Right atrium auricular region (tissue), 2 donors: ENCODE data around the gene STBD1. TPM values are rescaled to one million over a fixed set of nuclear protein-coding genes. Genes with fewer than 3 reads are reported as not detected.

Experiments used
- DNase-seq: peaks from one replicate; pipeline ENCODE4 v3.0.0-alpha.2; 2019; ENCODE audit warnings: low spot score
- H3K27ac ChIP-seq, 2 donors: fragments of 200-600 bp; sonication (generic); 1 replicate in 1 of 2; 2 replicates in 1 of 2; pipeline ENCODE4 v1.5.1; 2016 to 2019
- H3K27me3 ChIP-seq, 2 donors: fragments of 200-600 bp; sonication (generic); one replicate each; pipeline versions ENCODE4 v1.5.1 to v1.6.0; 2017 to 2019
- H3K36me3 ChIP-seq: fragments of 200-600 bp; sonication (generic); one replicate; pipeline ENCODE4 v1.5.1; 2016
- H3K4me1 ChIP-seq, 2 donors: fragments of 200-600 bp; sonication (generic); one replicate each; pipeline versions ENCODE4 v1.5.1 to v1.6.0; 2017 to 2019
- H3K4me3 ChIP-seq, 2 donors: fragments of 200-600 bp; sonication (generic); 1 replicate in 1 of 2; 2 replicates in 1 of 2; pipeline ENCODE4 v1.5.1; 2017 to 2019; ENCODE audit warnings: mild to moderate bottlenecking in 1 of 2, moderate library complexity in 1 of 2
- H3K9me3 ChIP-seq, 2 donors: fragments of 200-600 bp; sonication (generic); one replicate each; pipeline ENCODE4 v1.5.1; 2019
- CTCF ChIP-seq, 2 donors: fragments of 200-600 bp; sonication (generic); IDR thresholded peaks; one replicate each; pipeline ENCODE4 v1.5.1; 2019; ENCODE audit warnings: antibody characterized with exemption in 2 of 2
- total RNA-seq, 2 donors: library from RNA; depleted of rRNA; stranded (reverse); fragments of >200 nt; gene quantifications; one replicate each; pipeline ENCODE4 v1.1.0, GENCODE V29; 2016

The STBD1 gene
- 10 to 100 TPM; 25.3 to 28.4 TPM for total RNA-seq

GRCh38 chr4:76305971-76306881, at the start of gene STBD1:
Gene STBD1 (plus strand): TSS chr4:76306733. CDS start chr4:76306770, 37 bp downstream.
- peak within 1 kb of the TSS; percentile 54 to 79 for H3K4me3 ChIP-seq
- H3K27me3 ChIP-seq: no peaks in the 10 kb centered on the region
- TF ChIP-seq CTCF (IDR thresholded peaks at IDR 0.05): no peak
- DNase-seq: no peak
- peak within 1 kb of the TSS; percentile 90 to 92 for H3K27ac ChIP-seq
- peaks cover 0 to 37% of the 10 kb centered on the region in 2 donors for H3K4me1 ChIP-seq
- no peaks in the 10 kb centered on the region for H3K9me3 ChIP-seq
- H3K36me3 ChIP-seq: peaks cover 16% of the 10 kb centered on the region

GRCh38 chr4:76256968-76257367, 49.6 kb upstream of the STBD1 start:
- Histone ChIP-seq H3K9me3 (no peaks in the 10 kb centered on the region), H3K4me3 (no peak overlapping the region), H3K27ac (no peak overlapping the region), H3K36me3 (no peaks in the 10 kb centered on the region), H3K4me1 (peaks cover 0 to 5% of the 10 kb centered on the region in 2 donors), H3K27me3 (no peaks in the 10 kb centered on the region)
- TF ChIP-seq CTCF (IDR thresholded peaks at IDR 0.05): no peak
- DNase-seq: no peak

- no peak overlapping the region for H3K4me3 ChIP-seq
Measured at GRCh38 chr4:76257824-76258223, 48.7 kb upstream of the STBD1 start.

GRCh38 chr4:76260571-76260970, 46.0 kb upstream of the STBD1 start:
- no peaks in the 10 kb centered on the region for H3K27me3 ChIP-seq
- H3K27ac ChIP-seq: no peak overlapping the region
- DNase-seq: no peak
- no peaks in the 10 kb centered on the region for H3K36me3 ChIP-seq
- H3K9me3 ChIP-seq: no peaks in the 10 kb centered on the region
- no peak overlapping the region for H3K4me3 ChIP-seq
- no peak for TF ChIP-seq CTCF (IDR thresholded peaks at IDR 0.05)
- no peaks in the 10 kb centered on the region for H3K4me1 ChIP-seq

More at GRCh38 chr4:76257824-76258223, 48.7 kb upstream of the STBD1 start:
- no peaks in the 10 kb centered on the region for H3K9me3 ChIP-seq
- no peak for DNase-seq
- no peak overlapping the region for H3K27ac ChIP-seq
- TF ChIP-seq CTCF (IDR thresholded peaks at IDR 0.05): peak in 1 of 2 donors; percentile 13
- H3K4me1 ChIP-seq: no peaks in the 10 kb centered on the region
- H3K36me3 ChIP-seq: no peaks in the 10 kb centered on the region
- H3K27me3 ChIP-seq: no peaks in the 10 kb centered on the region

- DNase-seq: no peak
- Histone ChIP-seq H3K27ac (no peak overlapping the region), H3K4me1 (no peaks in the 10 kb centered on the region), H3K36me3 (no peaks in the 10 kb centered on the region), H3K27me3 (no peaks in the 10 kb centered on the region), H3K4me3 (no peak overlapping the region), H3K9me3 (no peaks in the 10 kb centered on the region)
- TF ChIP-seq CTCF (IDR thresholded peaks at IDR 0.05): no peak
Measured at GRCh38 chr4:76265631-76266218, 40.8 kb upstream of the STBD1 start.
